Skeletal muscle tissue (tissue), 4 donors: ENCODE data around the gene TMTC1. TPM values are rescaled to one million over a fixed set of nuclear protein-coding genes. Genes with fewer than 3 reads are reported as not detected.
"Not testable (repeated sequence)": the region's sequence is repeated elsewhere in the genome, so short reads cannot be mapped to it uniquely, and the experiment has no call there.

Source experiments
- H3K27ac ChIP-seq: one replicate; pipeline ENCODE4 v1.7.0; 2013; ENCODE audit warnings: mild to moderate bottlenecking, low read depth, low read length, inconsistent platforms
- H3K27me3 ChIP-seq, 3 donors: one replicate each; pipeline ENCODE4 v1.7.0; 2013; ENCODE audit warnings: low read length in 3 of 3; ENCODE audit not compliant: control insufficient read depth in 3 of 3, insufficient read depth in 3 of 3
- H3K36me3 ChIP-seq, 3 donors: one replicate each; pipeline ENCODE4 v1.7.0; 2013; ENCODE audit warnings: low read length in 3 of 3; ENCODE audit not compliant: control insufficient read depth in 3 of 3, insufficient read depth in 3 of 3
- H3K4me1 ChIP-seq, 3 donors: one replicate each; pipeline ENCODE4 v1.7.0; 2013; ENCODE audit warnings: low read length in 3 of 3, mild to moderate bottlenecking in 3 of 3; ENCODE audit not compliant: control insufficient read depth in 3 of 3, insufficient read depth in 3 of 3
- H3K4me3 ChIP-seq, 3 donors: one replicate each; pipeline ENCODE4 v1.7.0; 2013; ENCODE audit warnings: low read length in 3 of 3
- H3K9ac ChIP-seq, 3 donors: one replicate each; pipeline ENCODE4 v1.7.0; 2013; ENCODE audit warnings: low read length in 3 of 3, mild to moderate bottlenecking in 3 of 3, moderate library complexity in 2 of 3, low read depth in 1 of 3
- H3K9me3 ChIP-seq, 3 donors: one replicate each; pipeline ENCODE4 v1.7.0; 2013; ENCODE audit warnings: low read length in 3 of 3; ENCODE audit not compliant: control insufficient read depth in 3 of 3
- total RNA-seq: library from RNA; depleted of rRNA; stranded (reverse); fragments of >200 nt; gene quantifications from one replicate; pipeline ENCODE4 v1.2.3, GENCODE V29; 2014
- donor health status: Osteomylitis.

The TMTC1 gene
- total RNA-seq, 1 donor from 2014 or later: 37.6 TPM

DNA sequence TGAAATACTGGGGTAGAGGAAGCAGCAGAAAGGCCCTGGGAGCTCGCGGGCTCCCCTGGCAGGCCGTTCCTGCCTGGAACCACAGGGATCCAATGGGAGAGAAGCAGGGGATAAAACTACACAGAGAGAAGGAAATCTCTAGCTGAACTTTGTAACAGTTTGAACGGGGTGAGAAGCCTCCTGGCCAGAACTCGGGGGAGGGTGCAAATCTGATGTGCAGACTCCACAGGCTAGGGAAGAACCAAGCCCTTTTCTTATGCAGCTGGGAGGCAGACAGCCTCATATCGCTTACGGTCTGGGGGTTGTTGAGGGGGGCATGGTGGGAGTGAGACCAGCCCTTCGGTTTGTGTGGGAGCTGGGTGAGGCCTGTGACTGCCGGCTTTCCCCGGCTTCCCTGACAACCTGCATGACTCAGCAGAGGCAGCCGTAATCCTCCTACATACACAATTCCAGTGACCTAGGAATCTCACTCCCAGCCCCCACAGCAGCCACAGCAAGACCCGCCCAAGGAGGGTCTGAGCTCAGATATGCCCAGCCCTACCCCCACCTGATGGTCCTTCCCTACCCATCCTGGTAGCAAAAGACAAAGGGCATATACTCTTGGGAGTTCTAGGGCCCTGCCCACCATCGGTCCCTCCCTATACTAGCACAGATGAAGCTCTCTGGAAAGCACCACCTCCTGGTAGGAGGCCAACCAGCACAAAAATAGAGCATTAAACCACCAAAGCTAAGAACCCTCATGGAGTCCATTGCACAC, 143.0 kb downstream of the TMTC1 start:
- peaks cover 0 to 2% (median 0%) of the 10 kb centered on the region in 3 donors for H3K36me3 ChIP-seq
- peak overlapping the region; percentile 36 for H3K27ac ChIP-seq
- peak overlapping the region in 1 of 3 donors; percentile 29 for H3K4me3 ChIP-seq
- H3K27me3 ChIP-seq: no peaks in the 10 kb centered on the region
- H3K4me1 ChIP-seq: peaks cover 2 to 10% (median 3%) of the 10 kb centered on the region in 3 donors
- no peaks in the 10 kb centered on the region for H3K9me3 ChIP-seq
- no peak overlapping the region for H3K9ac ChIP-seq

DNA sequence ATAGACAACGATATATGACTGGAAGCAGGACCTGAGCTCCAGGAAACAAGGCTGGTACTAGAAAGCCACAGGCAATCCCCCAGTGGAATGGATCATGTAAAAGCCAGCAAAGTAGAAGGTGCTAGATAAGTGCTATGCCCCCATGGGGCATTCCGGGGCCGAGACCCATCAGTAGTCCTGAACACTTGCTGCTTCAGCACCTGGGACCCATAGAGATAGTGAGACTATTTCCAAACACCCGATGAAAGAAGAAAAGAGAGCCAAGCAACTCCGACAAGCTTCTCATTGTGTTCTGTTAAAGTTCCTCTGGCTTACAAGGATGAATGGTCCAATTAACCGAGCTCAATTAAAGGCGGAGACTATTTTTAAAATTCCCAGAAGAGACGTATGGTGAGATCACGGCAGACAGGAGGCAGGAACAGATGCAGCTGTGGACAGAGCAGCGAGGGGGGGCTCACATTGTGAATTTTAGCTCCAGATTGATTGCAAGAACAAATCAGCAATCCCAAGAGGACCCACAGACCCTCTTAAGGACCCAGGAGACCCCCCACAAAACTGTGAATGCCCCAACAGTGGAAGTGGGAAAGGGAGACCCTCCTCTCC, 143.7 kb downstream of the TMTC1 start:
- H3K27me3 ChIP-seq: no peaks in the 10 kb centered on the region
- no peak overlapping the region for H3K4me3 ChIP-seq
- H3K4me1 ChIP-seq: peaks cover 2 to 10% (median 3%) of the 10 kb centered on the region in 3 donors
- H3K9me3 ChIP-seq: no peaks in the 10 kb centered on the region
- H3K9ac ChIP-seq: no peak overlapping the region
- H3K36me3 ChIP-seq: peaks cover 0 to 2% (median 0%) of the 10 kb centered on the region in 3 donors
- H3K27ac ChIP-seq: peak overlapping the region; percentile 36

DNA sequence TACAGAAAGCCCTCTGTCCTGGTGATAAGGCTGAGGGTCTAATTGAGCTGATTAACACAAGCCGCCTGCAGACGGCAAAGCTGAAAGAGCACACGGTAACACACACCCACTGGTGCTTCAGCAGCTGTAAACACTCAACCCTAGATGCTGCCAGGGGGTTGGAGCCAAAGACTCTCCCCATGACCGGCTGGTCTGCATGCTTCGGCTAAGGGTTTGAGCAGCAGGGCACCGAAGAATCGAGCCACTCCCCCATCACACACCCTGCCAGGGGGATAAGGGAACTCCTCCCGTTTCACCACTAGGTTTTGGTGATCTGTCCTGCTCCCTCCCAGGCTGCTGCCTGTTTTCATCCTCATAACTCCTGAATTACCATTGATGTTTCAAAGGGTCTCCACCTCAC, 145.2 kb downstream of the TMTC1 start:
- Histone ChIP-seq H3K36me3 (peaks cover 0 to 2% (median 0%) of the 10 kb centered on the region in 3 donors), H3K27me3 (no peaks in the 10 kb centered on the region), H3K9ac (no peak overlapping the region), H3K27ac (no peak overlapping the region), H3K4me3 (no peak overlapping the region), H3K4me1 (peaks cover 2 to 10% (median 3%) of the 10 kb centered on the region in 3 donors), H3K9me3 (no peaks in the 10 kb centered on the region)

DNA sequence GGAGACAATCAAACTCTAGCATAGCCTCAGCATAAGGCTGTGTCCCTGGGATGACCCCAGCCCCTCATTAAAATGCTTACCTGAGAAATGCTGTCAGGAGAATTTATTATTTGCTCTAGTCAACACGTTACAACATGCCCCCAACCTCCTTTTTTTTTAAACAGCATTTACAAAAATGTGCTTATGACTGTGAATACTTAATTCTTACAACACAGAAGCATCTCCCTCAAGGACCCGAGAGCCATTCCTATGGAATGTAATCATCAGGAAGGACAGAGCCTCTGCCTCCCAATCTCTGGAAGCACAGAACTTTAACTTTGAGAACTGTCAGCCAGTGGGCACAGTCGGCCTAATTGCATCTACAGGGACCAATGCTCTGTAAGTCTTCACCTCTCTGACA, 149.7 kb downstream of the TMTC1 start:
- Histone ChIP-seq H3K27me3 (no peaks in the 10 kb centered on the region), H3K4me1 (no peaks in the 10 kb centered on the region), H3K36me3 (peaks cover 0 to 8% (median 2%) of the 10 kb centered on the region in 3 donors), H3K4me3 (no peak overlapping the region), H3K9me3 (no peaks in the 10 kb centered on the region), H3K27ac (no peak overlapping the region), H3K9ac (no peak overlapping the region)

DNA sequence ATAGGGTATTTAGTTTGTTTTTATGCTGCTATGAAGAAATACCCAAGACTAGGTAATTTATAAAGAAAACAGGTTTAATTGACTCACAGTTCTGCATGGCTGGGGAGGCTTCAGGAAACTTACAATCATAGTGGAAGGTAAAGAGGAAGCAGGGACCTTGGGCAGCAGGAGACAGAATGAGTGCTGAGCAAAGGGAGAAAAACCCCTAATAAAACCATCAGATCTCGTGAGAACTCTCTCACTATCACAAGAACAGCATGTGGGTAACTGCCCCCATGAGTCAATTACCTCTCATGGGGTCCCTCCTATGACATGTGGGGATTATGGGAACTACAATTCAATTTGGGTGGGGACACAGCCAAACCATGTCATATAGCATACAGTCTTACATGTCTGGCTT, 153.6 kb downstream of the TMTC1 start:
- H3K9ac ChIP-seq, H3K27ac ChIP-seq, H3K27me3 ChIP-seq, H3K4me3 ChIP-seq, H3K36me3 ChIP-seq, H3K4me1 ChIP-seq, H3K9me3 ChIP-seq: not testable (repeated sequence)

DNA sequence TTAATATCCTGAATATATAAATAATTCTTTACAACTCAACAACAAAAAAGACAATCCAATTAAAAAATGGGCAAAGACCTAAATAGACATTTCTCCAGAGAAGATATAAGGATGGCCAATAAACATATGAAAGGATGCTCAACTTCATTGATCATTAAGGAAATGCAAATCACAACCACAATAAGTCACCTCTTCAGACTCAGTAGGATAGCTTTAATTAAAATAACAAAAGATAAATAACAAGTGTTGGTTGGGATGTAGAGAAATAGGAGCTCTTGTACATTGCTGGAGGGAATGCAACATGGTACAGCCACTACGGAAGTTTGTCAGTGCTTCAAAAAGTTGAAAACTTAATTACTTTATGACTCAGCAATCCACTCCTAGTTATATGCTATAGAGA, 156.5 kb downstream of the TMTC1 start:
- Histone ChIP-seq H3K27me3 (no peaks in the 10 kb centered on the region), H3K27ac (no peak overlapping the region), H3K4me3 (no peak overlapping the region), H3K9ac (no peak overlapping the region), H3K4me1 (peaks cover 0 to 5% (median 0%) of the 10 kb centered on the region in 3 donors), H3K9me3 (no peaks in the 10 kb centered on the region), H3K36me3 (peaks cover 0 to 3% (median 2%) of the 10 kb centered on the region in 3 donors)

DNA sequence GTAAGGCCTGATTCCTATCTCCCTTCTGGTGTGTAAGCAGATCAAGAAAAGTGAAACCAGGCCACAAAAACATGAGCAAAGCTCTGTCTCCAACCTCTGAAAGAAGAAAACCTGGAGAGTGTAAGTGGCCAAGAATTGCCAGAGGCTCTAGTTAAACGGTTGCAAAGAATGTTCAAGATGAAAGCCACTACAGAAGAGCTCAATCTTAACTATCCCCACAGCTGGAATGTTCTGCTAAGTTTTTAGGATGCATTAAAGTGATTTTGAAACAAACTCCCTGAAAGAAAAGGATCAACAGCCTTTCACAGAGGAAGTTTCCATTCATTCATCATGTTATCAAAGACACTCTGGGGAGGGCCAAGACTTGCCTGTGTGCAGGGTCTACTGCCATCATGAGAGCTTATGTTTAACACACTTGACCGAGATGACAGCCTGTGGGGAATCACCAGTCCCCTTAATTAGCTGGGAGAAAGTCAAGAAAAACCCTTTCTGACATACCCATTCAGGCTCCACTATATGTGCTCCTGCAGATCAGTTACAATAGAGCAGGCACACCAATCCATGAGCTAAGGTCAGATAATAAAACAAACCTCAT, 158.3 kb downstream of the TMTC1 start:
- Histone ChIP-seq H3K27ac (no peak overlapping the region), H3K27me3 (no peaks in the 10 kb centered on the region), H3K36me3 (peaks cover 0 to 3% (median 0%) of the 10 kb centered on the region in 3 donors), H3K9me3 (no peaks in the 10 kb centered on the region), H3K9ac (no peak overlapping the region), H3K4me1 (peaks cover 0 to 5% (median 0%) of the 10 kb centered on the region in 3 donors), H3K4me3 (no peak overlapping the region)

DNA sequence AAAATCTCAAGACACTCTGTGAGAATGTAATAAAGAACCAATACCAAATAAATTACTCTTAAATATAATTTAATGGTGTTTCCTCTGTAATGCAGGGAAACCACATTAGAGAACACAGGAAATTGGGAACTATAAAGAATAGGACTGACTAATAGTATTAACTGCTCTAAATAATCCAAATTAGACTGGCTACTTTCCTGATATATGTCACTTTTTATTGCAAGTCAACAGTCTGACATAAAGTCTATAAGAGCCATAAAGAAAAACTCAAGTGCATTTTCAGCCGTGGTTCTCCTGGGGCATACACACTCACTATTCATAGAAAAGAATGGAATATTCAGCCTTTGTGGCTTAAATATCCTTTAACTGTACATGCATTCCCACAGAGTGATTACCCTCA, 161.5 kb downstream of the TMTC1 start:
- peaks cover 0 to 5% (median 0%) of the 10 kb centered on the region in 3 donors for H3K4me1 ChIP-seq
- no peak overlapping the region for H3K9ac ChIP-seq
- no peaks in the 10 kb centered on the region for H3K36me3 ChIP-seq
- H3K9me3 ChIP-seq: no peaks in the 10 kb centered on the region
- no peak overlapping the region for H3K4me3 ChIP-seq
- H3K27ac ChIP-seq: no peak overlapping the region
- no peaks in the 10 kb centered on the region for H3K27me3 ChIP-seq

DNA sequence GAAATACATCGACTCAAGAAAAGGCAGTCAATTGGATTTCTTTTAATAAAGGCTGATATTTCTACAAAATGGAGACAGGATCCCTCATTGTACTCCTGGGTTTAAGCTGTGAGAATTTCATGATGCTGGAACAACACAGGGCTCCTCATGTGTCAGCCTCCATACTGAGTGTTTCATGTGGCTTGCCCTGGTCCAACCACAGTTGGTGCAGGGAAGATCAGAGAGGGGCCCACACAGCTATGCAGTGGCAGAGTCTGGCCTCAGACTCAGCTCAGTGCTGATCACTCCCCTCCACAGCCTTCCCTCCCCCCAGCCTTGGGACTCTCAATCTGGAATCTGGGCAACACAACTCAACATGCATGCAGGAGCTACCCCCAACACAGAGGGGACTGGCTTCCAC, 163.7 kb downstream of the TMTC1 start:
- Histone ChIP-seq H3K4me1 (no peaks in the 10 kb centered on the region), H3K36me3 (no peaks in the 10 kb centered on the region), H3K9me3 (no peaks in the 10 kb centered on the region), H3K27ac (no peak overlapping the region), H3K4me3 (no peak overlapping the region), H3K27me3 (no peaks in the 10 kb centered on the region), H3K9ac (no peak overlapping the region)

DNA sequence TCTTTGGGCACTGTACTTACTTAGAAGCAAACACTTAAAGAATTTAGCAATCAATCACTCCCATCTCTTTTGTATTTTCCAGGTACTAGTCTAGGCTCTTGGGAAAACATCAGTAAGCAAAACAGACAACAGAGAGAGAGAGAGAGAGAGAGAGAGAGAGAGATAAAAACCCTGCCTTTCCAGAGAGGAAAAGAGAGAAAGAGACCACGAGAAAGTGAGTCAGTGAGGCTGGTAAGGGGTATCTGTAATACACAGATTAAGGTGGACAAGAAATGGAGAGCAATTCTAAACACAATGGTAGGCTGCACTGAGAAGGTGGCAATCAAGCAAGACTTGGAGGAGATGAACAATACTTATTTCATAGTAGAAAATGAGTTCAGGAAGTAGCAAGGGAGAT, 166.3 kb downstream of the TMTC1 start:
- no peaks in the 10 kb centered on the region for H3K4me1 ChIP-seq
- no peak overlapping the region for H3K27ac ChIP-seq
- H3K9me3 ChIP-seq: no peaks in the 10 kb centered on the region
- H3K36me3 ChIP-seq: peaks cover 0 to 3% (median 2%) of the 10 kb centered on the region in 3 donors
- H3K27me3 ChIP-seq: no peaks in the 10 kb centered on the region
- no peak overlapping the region for H3K4me3 ChIP-seq
- H3K9ac ChIP-seq: no peak overlapping the region
